PFSK-1 (cell line): ENCODE results near the gene GLIS1.

ENCODE experiments used
- FOXP2 ChIP-seq: optimal IDR thresholded peaks from 2 replicates; pipeline ENCODE3; 2011; ENCODE audit warnings: borderline replicate concordance, control low read depth, inconsistent platforms; ENCODE audit not compliant: insufficient read depth; ENCODE audit errors: extremely low read length, extremely low read depth
- POLR2AphosphoS5 ChIP-seq: IDR thresholded peaks from 2 replicates; pipeline ENCODE4 v1.6.1; 2012; ENCODE audit warnings: low read depth, mild to moderate bottlenecking, control low read depth, low read length, moderate library complexity
- REST ChIP-seq, 2 experiments: IDR thresholded peaks; 2 replicates each; pipeline versions ENCODE4 v1.6.1 to v1.8.0; 2011 to 2012; ENCODE audit warnings: low read depth in 2 of 2, low read length in 2 of 2, control low read depth in 1 of 2, inconsistent platforms in 1 of 2, mild to moderate bottlenecking in 1 of 2, moderate library complexity in 1 of 2; ENCODE audit not compliant: insufficient read depth in 1 of 2
- SIN3A ChIP-seq: IDR thresholded peaks from 2 replicates; pipeline ENCODE4 v1.6.1; 2012; ENCODE audit warnings: mild to moderate bottlenecking, low read length, moderate library complexity, borderline replicate concordance; ENCODE audit not compliant: insufficient read depth
- TAF1 ChIP-seq: IDR thresholded peaks from 2 replicates; pipeline ENCODE4 v1.6.1; 2012; ENCODE audit warnings: low read length, control low read depth, borderline replicate concordance; ENCODE audit not compliant: insufficient read depth

The GLIS1 gene

GRCh38 chr1:53689223-53689622, 49.7 kb downstream of the GLIS1 start:
- no peak for TF ChIP-seq POLR2AphosphoS5
- no peak for TF ChIP-seq SIN3A
- TF ChIP-seq FOXP2 = no peak
- TF ChIP-seq REST (IDR thresholded peaks at IDR 0.05; ENCODE audit: insufficient read depth in 1 of 2, low read depth in 2 of 2, low read length in 2 of 2) = no peak
- TF ChIP-seq TAF1 = no peak

- no peak for TF ChIP-seq POLR2AphosphoS5
- no peak for TF ChIP-seq TAF1
- TF ChIP-seq REST (IDR thresholded peaks at IDR 0.05; ENCODE audit: insufficient read depth in 1 of 2, low read depth in 2 of 2, low read length in 2 of 2) = no peak
- TF ChIP-seq SIN3A = no peak
- TF ChIP-seq FOXP2 = no peak
Measured at GRCh38 chr1:53688381-53689102, 50.4 kb downstream of the GLIS1 start.

GRCh38 chr1:53687901-53688300, 51.1 kb downstream of the GLIS1 start:
- TF ChIP-seq REST (IDR thresholded peaks at IDR 0.05; ENCODE audit: insufficient read depth in 1 of 2, low read depth in 2 of 2, low read length in 2 of 2) = no peak
- TF ChIP-seq TAF1 = no peak

GRCh38 chr1:53687426-53687825, 51.5 kb downstream of the GLIS1 start:
- TF ChIP-seq REST (IDR thresholded peaks at IDR 0.05; ENCODE audit: insufficient read depth in 1 of 2, low read depth in 2 of 2, low read length in 2 of 2) (no peak), POLR2AphosphoS5 (no peak), TAF1 (no peak), SIN3A (no peak), FOXP2 (no peak)

- TF ChIP-seq TAF1 = no peak
- no peak for TF ChIP-seq REST (IDR thresholded peaks at IDR 0.05; ENCODE audit: insufficient read depth in 1 of 2, low read depth in 2 of 2, low read length in 2 of 2)
Measured at GRCh38 chr1:53686965-53687267, 52.0 kb downstream of the GLIS1 start.
